ENCODE data around the gene DRC1.

Gene DRC1

GRCh38 chr2:26473796-26474195, 72.1 kb downstream of the DRC1 start:
- no peak for DNase-seq (ENCODE audit: low read depth)
- Histone ChIP-seq H3K27me3 (replicated peaks; ENCODE audit: control insufficient read depth, insufficient read depth, low read length) (no peaks in the 10 kb centered on the region), H3K36me3 (ENCODE audit: control insufficient read depth, insufficient read depth, low read length, severe bottlenecking) (no peaks in the 10 kb centered on the region), H3K9me3 (ENCODE audit: control insufficient read depth, low read length) (peaks cover 5% of the 10 kb centered on the region), H3K4me1 (ENCODE audit: control insufficient read depth, insufficient read depth, low read length) (peaks cover 8% of the 10 kb centered on the region), H3K9ac (ENCODE audit: low read length) (no peak overlapping the region), H3K4me3 (ENCODE audit: low read length) (no peak overlapping the region)

- no peak for DNase-seq (ENCODE audit: low read depth)
- Histone ChIP-seq H3K4me3 (ENCODE audit: low read length) (no peak overlapping the region), H3K27me3 (replicated peaks; ENCODE audit: control insufficient read depth, insufficient read depth, low read length) (no peaks in the 10 kb centered on the region), H3K9ac (ENCODE audit: low read length) (no peak overlapping the region), H3K4me1 (ENCODE audit: control insufficient read depth, insufficient read depth, low read length) (peaks cover 8% of the 10 kb centered on the region), H3K36me3 (ENCODE audit: control insufficient read depth, insufficient read depth, low read length, severe bottlenecking) (no peaks in the 10 kb centered on the region), H3K9me3 (ENCODE audit: control insufficient read depth, low read length) (peaks cover 3% of the 10 kb centered on the region)
Measured at GRCh38 chr2:26474261-26474785, 72.6 kb downstream of the DRC1 start.

- Histone ChIP-seq H3K9me3 (ENCODE audit: control insufficient read depth, low read length) (no peaks in the 10 kb centered on the region), H3K4me1 (ENCODE audit: control insufficient read depth, insufficient read depth, low read length) (peaks cover 8% of the 10 kb centered on the region), H3K27me3 (replicated peaks; ENCODE audit: control insufficient read depth, insufficient read depth, low read length) (no peaks in the 10 kb centered on the region), H3K36me3 (ENCODE audit: control insufficient read depth, insufficient read depth, low read length, severe bottlenecking) (no peaks in the 10 kb centered on the region), H3K9ac (ENCODE audit: low read length) (no peak overlapping the region), H3K4me3 (ENCODE audit: low read length) (no peak overlapping the region)
- no peak for DNase-seq (ENCODE audit: low read depth)
Measured at GRCh38 chr2:26475037-26475436, 73.3 kb downstream of the DRC1 start.

GRCh38 chr2:26475832-26476501, 74.2 kb downstream of the DRC1 start:
- no peaks in the 10 kb centered on the region for H3K27me3 ChIP-seq (replicated peaks; ENCODE audit: control insufficient read depth, insufficient read depth, low read length)
- H3K9me3 ChIP-seq (ENCODE audit: control insufficient read depth, low read length): no peaks in the 10 kb centered on the region
- H3K9ac ChIP-seq (ENCODE audit: low read length): no peak overlapping the region
- peaks cover 8% of the 10 kb centered on the region for H3K4me1 ChIP-seq (ENCODE audit: control insufficient read depth, insufficient read depth, low read length)
- no peak for DNase-seq (ENCODE audit: low read depth)
- H3K36me3 ChIP-seq (ENCODE audit: control insufficient read depth, insufficient read depth, low read length, severe bottlenecking): no peaks in the 10 kb centered on the region
- H3K4me3 ChIP-seq (ENCODE audit: low read length): no peak overlapping the region

- H3K27me3 ChIP-seq (replicated peaks; ENCODE audit: control insufficient read depth, insufficient read depth, low read length): no peaks in the 10 kb centered on the region
- H3K9ac ChIP-seq (ENCODE audit: low read length): no peak overlapping the region
- no peaks in the 10 kb centered on the region for H3K36me3 ChIP-seq (ENCODE audit: control insufficient read depth, insufficient read depth, low read length, severe bottlenecking)
- H3K4me3 ChIP-seq (ENCODE audit: low read length): no peak overlapping the region
- no peak for DNase-seq (ENCODE audit: low read depth)
- peaks cover 8% of the 10 kb centered on the region for H3K4me1 ChIP-seq (ENCODE audit: control insufficient read depth, insufficient read depth, low read length)
- no peaks in the 10 kb centered on the region for H3K9me3 ChIP-seq (ENCODE audit: control insufficient read depth, low read length)
Measured at GRCh38 chr2:26477126-26477910, 75.6 kb downstream of the DRC1 start.

- H3K9ac ChIP-seq (ENCODE audit: low read length): no peak within 1 kb of the TSS
- no peaks in the 10 kb centered on the region for H3K36me3 ChIP-seq (ENCODE audit: control insufficient read depth, insufficient read depth, low read length, severe bottlenecking)
- peaks cover 6% of the 10 kb centered on the region for H3K27me3 ChIP-seq (replicated peaks; ENCODE audit: control insufficient read depth, insufficient read depth, low read length)
- no peak within 1 kb of the TSS for H3K4me3 ChIP-seq (ENCODE audit: low read length)
- H3K4me1 ChIP-seq (ENCODE audit: control insufficient read depth, insufficient read depth, low read length): peaks cover 8% of the 10 kb centered on the region
- DNase-seq (ENCODE audit: low read depth): peak; percentile 78
- H3K9me3 ChIP-seq (ENCODE audit: control insufficient read depth, low read length): no peaks in the 10 kb centered on the region
Measured at GRCh38 chr2:26477911-26478253, 76.2 kb downstream of the DRC1 start, which contains the start of gene OTOF. OTOF (minus strand) TSS chr2:26478124.

GRCh38 chr2:26478366-26478765, 76.6 kb downstream of the DRC1 start:
- Histone ChIP-seq H3K9me3 (ENCODE audit: control insufficient read depth, low read length) (no peaks in the 10 kb centered on the region), H3K4me3 (ENCODE audit: low read length) (no peak overlapping the region), H3K9ac (ENCODE audit: low read length) (no peak overlapping the region), H3K4me1 (ENCODE audit: control insufficient read depth, insufficient read depth, low read length) (peaks cover 10% of the 10 kb centered on the region), H3K27me3 (replicated peaks; ENCODE audit: control insufficient read depth, insufficient read depth, low read length) (peaks cover 7% of the 10 kb centered on the region), H3K36me3 (ENCODE audit: control insufficient read depth, insufficient read depth, low read length, severe bottlenecking) (no peaks in the 10 kb centered on the region)
- DNase-seq (ENCODE audit: low read depth): no peak

GRCh38 chr2:26479131-26479788, 77.5 kb downstream of the DRC1 start:
- Histone ChIP-seq H3K36me3 (ENCODE audit: control insufficient read depth, insufficient read depth, low read length, severe bottlenecking) (no peaks in the 10 kb centered on the region), H3K9ac (ENCODE audit: low read length) (no peak overlapping the region), H3K4me3 (ENCODE audit: low read length) (no peak overlapping the region), H3K9me3 (ENCODE audit: control insufficient read depth, low read length) (no peaks in the 10 kb centered on the region), H3K27me3 (replicated peaks; ENCODE audit: control insufficient read depth, insufficient read depth, low read length) (peaks cover 7% of the 10 kb centered on the region), H3K4me1 (ENCODE audit: control insufficient read depth, insufficient read depth, low read length) (peaks cover 19% of the 10 kb centered on the region)
- DNase-seq (ENCODE audit: low read depth): no peak

GRCh38 chr2:26479789-26480565, 78.3 kb downstream of the DRC1 start:
- peaks cover 22% of the 10 kb centered on the region for H3K4me1 ChIP-seq (ENCODE audit: control insufficient read depth, insufficient read depth, low read length)
- DNase-seq (ENCODE audit: low read depth): no peak
- no peak overlapping the region for H3K4me3 ChIP-seq (ENCODE audit: low read length)
- no peaks in the 10 kb centered on the region for H3K9me3 ChIP-seq (ENCODE audit: control insufficient read depth, low read length)
- H3K27me3 ChIP-seq (replicated peaks; ENCODE audit: control insufficient read depth, insufficient read depth, low read length): peaks cover 7% of the 10 kb centered on the region
- no peaks in the 10 kb centered on the region for H3K36me3 ChIP-seq (ENCODE audit: control insufficient read depth, insufficient read depth, low read length, severe bottlenecking)
- no peak overlapping the region for H3K9ac ChIP-seq (ENCODE audit: low read length)

- Histone ChIP-seq H3K27me3 (replicated peaks; ENCODE audit: control insufficient read depth, insufficient read depth, low read length) (peaks cover 7% of the 10 kb centered on the region), H3K36me3 (ENCODE audit: control insufficient read depth, insufficient read depth, low read length, severe bottlenecking) (no peaks in the 10 kb centered on the region), H3K9ac (ENCODE audit: low read length) (no peak overlapping the region), H3K9me3 (ENCODE audit: control insufficient read depth, low read length) (no peaks in the 10 kb centered on the region), H3K4me3 (ENCODE audit: low read length) (no peak overlapping the region), H3K4me1 (ENCODE audit: control insufficient read depth, insufficient read depth, low read length) (peaks cover 22% of the 10 kb centered on the region)
- no peak for DNase-seq (ENCODE audit: low read depth)
Measured at GRCh38 chr2:26480566-26481423, 79.1 kb downstream of the DRC1 start.

Measured in adipocyte (in vitro differentiated cells).